ENCODE measurements around the gene CHI3L2. TPM values are rescaled to one million over a fixed set of nuclear protein-coding genes. Genes with fewer than 3 reads are reported as not detected.

The CHI3L2 gene
- total RNA-seq, 1 donor from 2014 or later = not detected

GRCh38 chr1:111253876-111254275 is 26.4 kb downstream of the CHI3L2 start:
- DNase-seq (ENCODE audit: extremely low spot score, unreplicated experiment) = no peak
- TF ChIP-seq CTCF (IDR thresholded peaks at IDR 0.05) = no peak
- H3K36me3 Mint-ChIP-seq (ENCODE audit: unreplicated experiment) = no peaks in the 10 kb centered on the region
- no peak overlapping the region for H3K27ac Mint-ChIP-seq (ENCODE audit: unreplicated experiment)
- no peaks in the 10 kb centered on the region for H3K4me1 Mint-ChIP-seq (ENCODE audit: unreplicated experiment)
- H3K9me3 Mint-ChIP-seq (ENCODE audit: unreplicated experiment) = no peaks in the 10 kb centered on the region
- H3K4me3 Mint-ChIP-seq (ENCODE audit: unreplicated experiment) = no peak overlapping the region
- peaks cover 14% of the 10 kb centered on the region for H3K27me3 Mint-ChIP-seq (ENCODE audit: unreplicated experiment)

GRCh38 chr1:111256988-111257658 is 29.6 kb downstream of the CHI3L2 start:
- H3K4me3 Mint-ChIP-seq (ENCODE audit: unreplicated experiment) = no peak overlapping the region
- H3K36me3 Mint-ChIP-seq (ENCODE audit: unreplicated experiment) = no peaks in the 10 kb centered on the region
- TF ChIP-seq CTCF (IDR thresholded peaks at IDR 0.05) = no peak
- no peak for DNase-seq (ENCODE audit: extremely low spot score, unreplicated experiment)
- no peak overlapping the region for H3K27ac Mint-ChIP-seq (ENCODE audit: unreplicated experiment)
- H3K4me1 Mint-ChIP-seq (ENCODE audit: unreplicated experiment) = no peaks in the 10 kb centered on the region
- peaks cover 3% of the 10 kb centered on the region for H3K9me3 Mint-ChIP-seq (ENCODE audit: unreplicated experiment)
- peaks cover 27% of the 10 kb centered on the region for H3K27me3 Mint-ChIP-seq (ENCODE audit: unreplicated experiment)

- no peaks in the 10 kb centered on the region for H3K4me1 Mint-ChIP-seq (ENCODE audit: unreplicated experiment)
- no peak for TF ChIP-seq CTCF (IDR thresholded peaks at IDR 0.05)
- H3K36me3 Mint-ChIP-seq (ENCODE audit: unreplicated experiment) = no peaks in the 10 kb centered on the region
- peaks cover 15% of the 10 kb centered on the region for H3K27me3 Mint-ChIP-seq (ENCODE audit: unreplicated experiment)
- no peaks in the 10 kb centered on the region for H3K9me3 Mint-ChIP-seq (ENCODE audit: unreplicated experiment)
- H3K4me3 Mint-ChIP-seq (ENCODE audit: unreplicated experiment) = no peak overlapping the region
- no peak overlapping the region for H3K27ac Mint-ChIP-seq (ENCODE audit: unreplicated experiment)
- no peak for DNase-seq (ENCODE audit: extremely low spot score, unreplicated experiment)
These were observed 40.4 kb downstream of the CHI3L2 start for GRCh38 chr1:111267801-111268508.

GRCh38 chr1:111269825-111270406 is 42.4 kb downstream of the CHI3L2 start:
- H3K27ac Mint-ChIP-seq (ENCODE audit: unreplicated experiment) = no peak overlapping the region
- no peak for DNase-seq (ENCODE audit: extremely low spot score, unreplicated experiment)
- H3K9me3 Mint-ChIP-seq (ENCODE audit: unreplicated experiment) = no peaks in the 10 kb centered on the region
- no peak for TF ChIP-seq CTCF (IDR thresholded peaks at IDR 0.05)
- H3K27me3 Mint-ChIP-seq (ENCODE audit: unreplicated experiment) = peaks cover 12% of the 10 kb centered on the region
- H3K36me3 Mint-ChIP-seq (ENCODE audit: unreplicated experiment) = no peaks in the 10 kb centered on the region
- no peaks in the 10 kb centered on the region for H3K4me1 Mint-ChIP-seq (ENCODE audit: unreplicated experiment)
- H3K4me3 Mint-ChIP-seq (ENCODE audit: unreplicated experiment) = no peak overlapping the region
